Lung (tissue), 12 donors: Measurements from ENCODE around the gene VTI1A. TPM values are rescaled to one million over a fixed set of nuclear protein-coding genes. Genes with fewer than 3 reads are reported as not detected.

Experiments
- ATAC-seq: fragments of 200-7000 bp; cut with Tn5 transposase; one replicate; pipeline ENCODE4 v1.9.1; 2020; ENCODE audit warnings: moderate number of reproducible peaks; ENCODE audit not compliant: insufficient read depth, low FRiP score
- DNase-seq, 3 donors: peaks; one replicate each; pipeline ENCODE4 v3.0.0-alpha.2; 2013 to 2017
- H3K27ac ChIP-seq, 2 donors: one replicate each; pipeline ENCODE4 v1.5.1; 2013; ENCODE audit warnings: mild to moderate bottlenecking in 2 of 2, moderate library complexity in 2 of 2, control low read depth in 1 of 2, inconsistent platforms in 1 of 2, low read depth in 1 of 2, low read length in 1 of 2
- H3K27me3 ChIP-seq, 3 donors: one replicate each; pipeline ENCODE4 v1.5.1; 2013; ENCODE audit warnings: low read length in 2 of 3; ENCODE audit not compliant: control insufficient read depth in 3 of 3, insufficient read depth in 3 of 3
- H3K36me3 ChIP-seq, 4 donors: one replicate each; pipeline ENCODE4 v1.5.1; 2013; ENCODE audit warnings: low read length in 4 of 4, mild to moderate bottlenecking in 1 of 4, moderate library complexity in 1 of 4; ENCODE audit not compliant: control insufficient read depth in 4 of 4, insufficient read depth in 4 of 4
- H3K4me1 ChIP-seq, 5 donors: one replicate each; pipeline ENCODE4 v1.5.1; 2013; ENCODE audit warnings: low read length in 5 of 5, mild to moderate bottlenecking in 2 of 5, moderate library complexity in 1 of 5; ENCODE audit not compliant: control insufficient read depth in 5 of 5, insufficient read depth in 5 of 5
- H3K4me3 ChIP-seq: one replicate; pipeline ENCODE4 v1.5.1; 2013; ENCODE audit warnings: mild to moderate bottlenecking, control low read depth, moderate library complexity
- H3K9ac ChIP-seq, 2 donors: one replicate each; pipeline ENCODE4 v1.5.1; 2013; ENCODE audit warnings: low read length in 2 of 2, control low read depth in 1 of 2; ENCODE audit not compliant: insufficient read depth in 1 of 2
- H3K9me3 ChIP-seq, 4 donors: one replicate each; pipeline ENCODE4 v1.5.1; 2013; ENCODE audit warnings: low read length in 3 of 4, mild to moderate bottlenecking in 1 of 4, moderate library complexity in 1 of 4; ENCODE audit not compliant: control insufficient read depth in 4 of 4, insufficient read depth in 3 of 4
- CTCF ChIP-seq: IDR thresholded peaks from 2 replicates; pipeline ENCODE4 v1.5.1; 2012; ENCODE audit warnings: mild to moderate bottlenecking; ENCODE audit errors: control extremely low read depth, extremely low read depth
- WGBS, 2 donors: extraction: QIAGEN DNeasy Blood & Tissue Kit; methylation state at CpG; one replicate each; pipeline ENCODE4 v1.1.7; 2013; 5-methylcytosine and 5-hydroxymethylcytosine counted together
- polyA plus RNA-seq, 2 donors: library from polyadenylated mRNA; stranded (reverse); fragments of 200-250 nt; gene quantifications; one replicate each; pipeline ENCODE4 v1.2.1, GENCODE V29; 2013
- total RNA-seq, 2 donors: library from RNA; depleted of rRNA in 1 of 2; stranded (reverse); fragments of >200 nt in 1 of 2; gene quantifications; one replicate each; pipeline ENCODE4 v1.2.1, GENCODE V29; 2014 to 2021
- donor health status: control.
- donor health status: control.
- donor health status: Bipolar disorder and iron deficiency.
- donor health status: healthy.
- donor health status: DM: yes; HTN: yes; CAD: no.

Gene VTI1A
- total and polyA plus RNA-seq, 4 donors, result 9.2 to 48.2 (median 28.4) TPM

DNA sequence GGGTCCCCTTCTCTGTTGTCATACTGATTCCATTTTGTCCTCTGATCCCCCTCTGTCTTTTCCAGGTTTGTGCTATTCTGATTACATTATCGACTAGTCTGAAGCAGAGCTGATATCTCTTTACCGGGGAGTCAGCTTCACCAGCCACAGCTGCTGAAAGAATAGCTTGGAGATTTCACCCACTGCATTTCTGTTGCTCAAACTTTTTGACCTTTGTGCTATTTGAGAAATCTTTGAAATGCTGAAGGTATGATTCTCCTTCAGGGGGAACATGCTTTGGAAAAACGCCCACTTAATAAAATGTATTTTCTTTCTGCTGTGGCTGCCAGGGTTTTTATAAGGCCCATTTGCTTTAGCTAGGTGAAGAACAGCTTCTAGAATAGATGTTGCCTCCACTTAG, 305.3 kb downstream of the VTI1A start:
- DNase-seq (no peak), ATAC-seq (no peak)
- Histone ChIP-seq H3K4me3 (no peak overlapping the region), H3K9ac (no peak overlapping the region), H3K4me1 (peaks cover 0 to 14% (median 2%) of the 10 kb centered on the region in 5 donors), H3K27me3 (no peaks in the 10 kb centered on the region), H3K36me3 (no peaks in the 10 kb centered on the region), H3K27ac (no peak overlapping the region), H3K9me3 (no peaks in the 10 kb centered on the region)
- 90 to 91% methylated on average over 3 of the region's 3 CpGs for WGBS, 2 donors
- no peak for TF ChIP-seq CTCF

- Histone ChIP-seq H3K4me1 (peaks cover 0 to 18% (median 2%) of the 10 kb centered on the region in 5 donors), H3K9me3 (no peaks in the 10 kb centered on the region), H3K27ac (no peak overlapping the region), H3K9ac (no peak overlapping the region), H3K27me3 (no peaks in the 10 kb centered on the region), H3K4me3 (no peak overlapping the region), H3K36me3 (no peaks in the 10 kb centered on the region)
- TF ChIP-seq CTCF, result no peak
- ATAC-seq, result no peak
- DNase-seq, result peak in 2 of 3 donors; percentile 48 to 57
- WGBS, 2 donors, result 23 to 59% methylated on average over 10 of the region's 10 CpGs
These were observed 307.0 kb downstream of the VTI1A start for GRCh38 chr10:112753961-112754411.

GRCh38 chr10:112755446-112756234, 308.6 kb downstream of the VTI1A start:
- ATAC-seq, result no peak
- TF ChIP-seq CTCF, result no peak
- peak in 1 of 3 donors; percentile 36 for DNase-seq
- H3K27ac ChIP-seq, result no peak overlapping the region
- no peaks in the 10 kb centered on the region for H3K27me3 ChIP-seq
- H3K4me1 ChIP-seq, result peaks cover 0 to 22% (median 2%) of the 10 kb centered on the region in 5 donors
- WGBS, 2 donors, result 87 to 94% methylated on average over 12 of the region's 12 CpGs
- H3K9me3 ChIP-seq, result no peaks in the 10 kb centered on the region
- peak overlapping the region in 1 of 2 donors; percentile 32 for H3K9ac ChIP-seq
- H3K36me3 ChIP-seq, result no peaks in the 10 kb centered on the region
- H3K4me3 ChIP-seq, result no peak overlapping the region
